Kidney epithelial cell (primary cell): ENCODE data around the gene TSKS. TPM values are rescaled to one million over a fixed set of nuclear protein-coding genes. Genes with fewer than 3 reads are reported as not detected.

Experiments used
- DNase-seq: peaks from one replicate; pipeline ENCODE4 v3.0.0-alpha.2; 2010; ENCODE audit warnings: low read depth
- H3K27me3 ChIP-seq: 2 replicates; pipeline ENCODE4 v1.6.0; 2011; ENCODE audit warnings: low read length; ENCODE audit not compliant: control insufficient read depth, insufficient read depth
- H3K36me3 ChIP-seq: 2 replicates; pipeline ENCODE4 v1.5.1; 2011; ENCODE audit warnings: low read length; ENCODE audit not compliant: control insufficient read depth, insufficient read depth
- H3K4me3 ChIP-seq: 2 replicates; pipeline ENCODE4 v1.5.1; 2011; ENCODE audit warnings: low read depth, mild to moderate bottlenecking, control low read depth, low read length
- CTCF ChIP-seq: IDR thresholded peaks from 2 replicates; pipeline ENCODE4 v1.5.1; 2011; ENCODE audit warnings: mild to moderate bottlenecking, moderate library complexity, low read length, control low read depth, inconsistent platforms; ENCODE audit not compliant: insufficient read depth, poor library complexity, severe bottlenecking
- total RNA-seq: library from RNA; depleted of rRNA; stranded (reverse); fragments of >200 nt; gene quantifications from 2 replicates; pipeline ENCODE4 v1.2.3, GENCODE V29; 2015

The TSKS gene
- total RNA-seq, 1 donor from 2014 or later: not detected

GRCh38 chr19:49792829-49793560 is 29.9 kb upstream of the TSKS start:
- Histone ChIP-seq H3K4me3 (no peak overlapping the region), H3K27me3 (no peaks in the 10 kb centered on the region), H3K36me3 (peaks cover 2% of the 10 kb centered on the region)
- TF ChIP-seq CTCF: no peak
- no peak for DNase-seq

DNA sequence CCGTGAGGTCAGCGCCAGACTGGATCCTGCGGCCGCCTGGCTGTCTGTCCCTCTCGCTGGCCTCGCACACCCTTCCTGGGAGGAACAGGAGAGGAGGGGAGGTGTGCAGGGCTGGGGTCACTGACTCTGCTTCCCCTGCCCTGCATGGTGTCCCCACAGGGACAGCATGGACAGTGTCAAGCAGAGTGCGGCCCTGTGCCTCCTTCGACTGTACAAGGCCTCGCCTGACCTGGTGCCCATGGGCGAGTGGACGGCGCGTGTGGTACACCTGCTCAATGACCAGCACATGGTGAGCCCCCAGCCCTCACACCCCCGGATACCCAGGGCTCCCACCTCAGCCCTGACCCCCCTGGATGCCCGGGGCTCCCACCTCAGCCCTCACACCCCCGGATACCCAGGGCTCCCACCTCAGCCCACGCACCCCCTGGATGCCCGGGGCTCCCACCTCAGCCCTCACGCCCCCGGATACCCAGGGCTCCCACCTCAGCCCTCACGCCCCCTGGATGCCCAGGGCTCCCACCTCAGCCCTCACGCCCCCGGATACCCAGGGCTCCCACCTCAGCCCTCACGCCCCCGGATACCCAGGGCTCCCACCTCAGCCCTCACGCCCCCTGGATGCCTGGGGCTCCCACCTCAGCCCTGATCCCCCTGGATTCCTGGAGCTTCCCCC is 28.8 kb upstream of the TSKS start:
- no peak for DNase-seq
- no peak for TF ChIP-seq CTCF
- Histone ChIP-seq H3K4me3 (no peak overlapping the region), H3K27me3 (no peaks in the 10 kb centered on the region), H3K36me3 (peaks cover 2% of the 10 kb centered on the region)

- H3K36me3 ChIP-seq: no peaks in the 10 kb centered on the region
- no peak overlapping the region for H3K4me3 ChIP-seq
- no peaks in the 10 kb centered on the region for H3K27me3 ChIP-seq
- TF ChIP-seq CTCF: no peak
- DNase-seq: no peak
These were observed 27.8 kb upstream of the TSKS start for GRCh38 chr19:49790866-49791265.

DNA sequence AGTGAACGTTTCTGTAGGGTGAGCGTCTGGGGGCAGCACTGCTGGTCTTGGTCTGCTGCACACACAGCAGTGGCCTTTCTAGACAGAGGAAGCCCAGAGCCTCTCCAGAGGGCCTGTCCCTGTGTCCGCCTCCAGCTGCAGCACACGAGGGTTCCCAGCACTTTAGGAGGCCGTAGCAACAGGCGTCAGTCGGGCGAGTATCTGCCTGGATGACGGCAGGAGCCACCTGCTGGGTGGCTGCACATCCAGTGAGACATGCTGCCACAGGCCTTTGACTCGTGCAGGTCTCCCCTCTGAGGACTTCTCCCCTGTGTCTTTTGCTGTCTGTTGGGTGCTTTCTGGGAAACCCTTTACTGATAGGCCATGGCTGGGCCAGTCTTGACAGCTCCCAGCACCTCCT is 25.8 kb upstream of the TSKS start:
- Histone ChIP-seq H3K4me3 (no peak overlapping the region), H3K36me3 (no peaks in the 10 kb centered on the region), H3K27me3 (no peaks in the 10 kb centered on the region)
- no peak for DNase-seq
- TF ChIP-seq CTCF: no peak

GRCh38 chr19:49787746-49788145 is 24.6 kb upstream of the TSKS start:
- Histone ChIP-seq H3K27me3 (no peaks in the 10 kb centered on the region), H3K4me3 (no peak overlapping the region), H3K36me3 (no peaks in the 10 kb centered on the region)
- no peak for TF ChIP-seq CTCF
- no peak for DNase-seq
